Measurements from ENCODE around the gene FASTK.
A peak's percentile ranks its signal among the peaks of the same experiment; 100 is the strongest.
"Not testable (repeated sequence)": the region's sequence is repeated elsewhere in the genome, so short reads cannot be mapped to it uniquely, and the experiment has no call there.

The FASTK gene

DNA sequence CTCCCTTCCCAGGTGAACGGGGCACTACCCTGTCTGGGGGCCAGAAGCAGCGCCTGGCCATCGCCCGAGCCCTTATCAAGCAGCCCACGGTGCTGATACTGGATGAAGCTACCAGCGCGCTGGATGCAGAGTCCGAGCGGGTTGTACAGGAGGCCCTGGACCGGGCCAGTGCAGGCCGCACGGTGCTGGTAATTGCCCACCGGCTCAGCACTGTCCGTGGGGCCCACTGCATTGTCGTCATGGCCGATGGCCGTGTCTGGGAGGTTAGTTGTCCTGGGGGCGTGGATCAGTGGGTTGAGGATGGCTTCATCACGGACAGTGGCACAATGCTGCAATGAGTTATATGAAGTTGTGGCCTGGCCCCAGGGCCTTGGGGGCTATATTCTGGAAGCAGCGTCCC, 36.6 kb downstream of the FASTK start:
- DNase-seq = no peak

DNA sequence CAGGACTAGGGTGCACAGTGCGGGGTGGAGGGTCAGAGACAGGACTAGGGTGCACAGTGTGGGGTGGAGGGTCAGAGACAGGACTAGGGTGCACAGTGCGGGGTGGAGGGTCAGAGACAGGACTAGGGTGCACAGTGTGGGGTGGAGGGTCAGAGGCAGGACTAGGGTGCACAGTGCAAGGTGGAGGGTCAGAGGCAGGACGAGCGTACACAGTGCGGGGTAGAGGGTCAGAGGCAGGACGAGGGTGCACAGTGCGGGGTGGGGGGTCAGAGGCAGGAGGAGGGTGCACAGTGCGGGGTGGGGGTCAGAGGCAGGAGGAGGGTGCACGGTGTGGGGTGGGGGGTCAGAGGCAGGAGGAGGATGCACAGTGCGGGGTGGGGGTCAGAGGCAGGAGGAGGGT, 37.2 kb downstream of the FASTK start:
- not testable (repeated sequence) for DNase-seq

DNA sequence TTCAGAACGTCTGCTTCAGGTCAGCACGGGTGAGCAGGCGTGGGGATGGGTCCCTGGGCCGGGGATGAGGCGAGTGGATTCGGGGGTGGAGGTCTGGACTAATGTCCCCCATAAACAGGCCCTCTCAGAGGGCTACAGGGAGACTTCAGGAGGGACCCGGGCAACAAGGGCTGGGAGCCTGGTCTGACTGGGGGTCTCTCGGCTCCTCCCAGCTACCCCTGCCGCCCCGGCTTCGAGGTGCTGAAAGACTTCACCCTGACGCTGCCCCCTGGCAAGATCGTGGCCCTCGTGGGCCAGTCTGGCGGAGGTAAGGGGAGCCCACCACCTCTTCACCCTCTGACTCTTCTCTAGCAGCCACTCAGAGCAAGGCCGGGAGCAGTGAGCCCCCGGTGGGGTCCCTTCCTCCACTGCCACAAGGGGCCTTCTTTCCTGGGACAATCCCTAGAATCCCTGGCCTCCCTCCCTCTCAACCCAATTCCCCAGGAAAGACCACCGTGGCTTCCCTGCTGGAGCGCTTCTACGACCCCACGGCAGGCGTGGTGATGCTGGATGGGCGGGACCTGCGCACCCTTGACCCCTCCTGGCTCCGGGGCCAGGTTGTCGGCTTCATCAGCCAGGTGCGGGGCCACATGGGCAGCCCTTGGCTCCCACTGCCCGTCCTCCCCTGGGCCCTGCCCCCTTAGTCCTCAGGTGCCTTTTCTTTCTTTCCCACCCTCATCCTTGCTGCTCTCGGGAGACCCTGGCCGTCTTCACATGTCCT, 39.8 kb downstream of the FASTK start:
- no peak for DNase-seq

DNA sequence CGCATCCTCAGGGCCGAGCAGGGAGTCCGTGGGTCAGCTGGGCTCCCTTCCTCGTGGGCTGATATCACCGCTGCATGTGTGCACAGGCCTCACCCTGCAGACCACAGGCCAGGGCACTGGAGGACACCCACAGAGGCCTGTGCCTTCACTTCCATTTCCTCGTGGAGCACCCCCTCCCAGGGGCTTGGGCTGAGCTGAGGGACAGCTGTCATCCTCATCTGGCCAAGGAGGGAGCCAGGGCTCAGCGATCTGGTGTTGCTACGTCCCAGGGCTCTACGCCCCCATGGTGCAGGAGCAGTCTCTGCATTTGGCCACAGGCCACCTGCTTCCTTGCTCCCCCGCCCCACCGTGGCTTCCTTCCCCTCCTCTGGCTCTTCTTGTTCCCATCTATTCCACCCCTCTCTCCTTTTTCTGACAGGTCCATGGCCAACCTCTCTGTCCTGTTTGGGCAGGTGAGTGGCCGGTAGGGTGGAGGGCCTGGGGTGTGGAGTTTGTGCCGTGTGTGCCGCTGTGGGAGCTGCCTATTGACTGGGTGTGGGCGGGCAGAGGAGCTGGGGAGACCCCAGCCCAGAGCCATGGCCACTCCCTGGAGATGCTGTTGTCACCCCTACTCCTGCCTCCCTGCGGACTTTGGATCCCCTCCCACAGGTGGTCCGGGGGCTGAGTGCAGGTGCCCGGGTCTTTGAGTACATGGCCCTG, 40.6 kb downstream of the FASTK start:
- DNase-seq = no peak

DNA sequence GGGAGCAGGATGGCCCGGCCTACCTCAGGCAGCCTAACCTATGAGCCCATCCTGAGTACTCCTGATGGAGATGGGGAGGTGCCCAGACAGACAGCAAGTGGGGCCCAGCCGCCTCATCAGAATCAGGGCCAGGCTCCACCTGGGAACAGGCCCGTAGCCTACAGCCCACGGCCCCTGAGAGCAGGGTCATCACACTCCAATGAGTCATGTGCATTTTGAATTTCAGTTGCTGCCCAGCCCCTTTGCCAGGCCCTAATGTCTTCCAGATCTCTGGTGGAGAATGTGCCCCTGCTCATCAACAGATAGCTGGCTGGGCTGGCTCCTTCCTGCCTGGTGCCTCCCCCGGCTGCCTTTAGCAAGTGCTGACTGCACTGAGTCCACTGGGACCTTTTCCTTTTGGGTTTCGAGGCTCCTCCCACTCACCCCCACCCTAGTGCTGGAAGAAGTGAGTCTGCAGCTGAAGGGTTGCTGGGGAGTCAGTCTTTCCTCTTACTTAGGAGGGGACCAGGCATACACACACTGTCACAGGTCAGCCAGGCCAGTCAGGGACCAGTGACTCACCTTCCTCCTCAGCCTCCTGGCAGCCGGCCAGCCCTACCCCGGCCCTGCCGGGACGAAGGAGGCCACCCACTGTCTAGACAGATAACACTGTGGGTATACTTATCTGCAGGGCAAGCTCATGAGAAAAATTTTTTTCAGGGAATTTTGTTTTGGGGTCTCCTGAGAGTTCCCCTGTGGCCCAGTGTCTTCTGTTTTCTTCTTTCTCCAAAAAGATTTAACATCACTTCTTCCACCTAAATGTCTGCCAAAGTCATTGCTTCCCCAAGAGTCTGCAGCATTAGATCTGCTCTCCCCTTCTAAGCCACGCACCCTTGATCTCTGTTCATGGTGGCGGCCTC, 41.4 kb downstream of the FASTK start:
- no peak for DNase-seq

DNA sequence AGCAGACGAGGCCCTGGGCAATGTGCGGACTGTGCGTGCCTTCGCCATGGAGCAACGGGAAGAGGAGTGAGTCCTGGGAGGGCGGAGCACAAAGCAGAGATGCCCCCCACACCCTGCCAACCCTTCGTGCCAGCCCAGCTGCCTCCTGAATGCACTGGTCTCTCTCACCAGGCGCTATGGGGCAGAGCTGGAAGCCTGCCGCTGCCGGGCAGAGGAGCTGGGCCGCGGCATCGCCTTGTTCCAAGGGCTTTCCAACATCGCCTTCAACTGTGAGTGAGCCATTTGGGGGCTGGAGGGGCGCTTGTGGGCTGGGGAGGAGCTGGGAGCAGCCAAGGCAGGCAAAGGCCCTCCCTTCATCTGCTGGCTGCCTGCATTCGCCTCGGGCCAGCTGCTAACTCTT, 44.7 kb downstream of the FASTK start:
- DNase-seq = no peak

DNA sequence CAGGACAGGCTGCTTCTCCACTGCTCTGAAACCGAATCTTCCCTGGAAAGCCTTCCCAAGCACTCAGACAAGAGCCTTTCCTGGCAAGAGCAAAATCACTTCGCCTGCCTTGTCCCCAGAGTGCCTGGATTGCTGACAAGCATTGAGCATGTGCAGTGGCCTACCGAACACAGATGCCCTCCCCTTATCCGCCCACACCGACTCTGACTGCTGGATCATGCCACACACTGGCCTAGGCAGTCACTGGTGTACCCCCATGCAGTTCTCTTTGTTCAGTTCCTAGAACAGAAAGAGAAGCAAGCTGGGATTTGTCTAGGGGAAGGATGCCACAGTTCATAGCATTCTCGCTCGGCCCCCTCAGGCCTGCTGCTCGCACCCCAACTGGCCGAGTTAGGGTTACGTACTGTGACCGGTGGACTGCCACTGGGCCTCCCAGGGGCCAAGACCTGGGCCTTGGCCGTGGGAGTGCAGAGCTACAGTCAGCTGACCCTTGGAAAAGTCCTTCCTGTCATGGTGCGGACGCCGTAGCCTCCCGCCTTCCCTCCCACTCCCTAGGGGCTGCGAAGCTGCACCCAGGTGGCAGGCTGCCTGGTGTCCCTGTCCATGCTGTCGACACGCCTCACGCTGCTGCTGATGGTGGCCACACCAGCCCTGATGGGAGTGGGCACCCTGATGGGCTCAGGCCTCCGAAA, 45.4 kb downstream of the FASTK start:
- DNase-seq = no peak

DNA sequence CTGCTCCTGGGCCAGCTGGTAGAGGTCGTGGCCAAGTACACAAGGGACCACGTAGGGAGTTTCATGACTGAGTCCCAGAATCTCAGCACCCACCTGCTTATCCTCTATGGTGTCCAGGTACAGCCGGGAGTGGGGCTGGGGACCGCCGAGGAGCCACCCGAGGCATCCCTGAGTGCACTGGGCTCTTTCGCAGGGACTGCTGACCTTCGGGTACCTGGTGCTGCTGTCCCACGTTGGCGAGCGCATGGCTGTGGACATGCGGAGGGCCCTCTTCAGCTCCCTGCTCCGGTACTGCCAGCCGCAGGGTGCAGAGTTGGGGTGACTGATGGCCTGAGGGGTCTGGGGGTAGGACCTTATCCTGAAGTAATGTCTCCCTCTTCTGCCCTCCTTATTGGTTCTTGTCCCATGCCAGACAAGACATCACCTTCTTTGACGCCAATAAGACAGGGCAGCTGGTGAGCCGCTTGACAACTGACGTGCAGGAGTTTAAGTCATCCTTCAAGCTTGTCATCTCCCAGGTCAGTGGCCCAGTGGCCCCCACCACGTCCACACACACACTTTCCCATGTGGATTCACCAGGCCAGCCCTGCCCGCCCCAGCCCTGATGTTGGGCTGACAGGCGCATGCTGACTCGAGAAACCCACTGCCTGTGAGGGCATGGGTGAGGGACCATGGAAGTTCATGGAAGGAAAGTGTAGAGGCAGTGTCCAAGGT, 46.1 kb downstream of the FASTK start:
- DNase-seq = no peak

DNA sequence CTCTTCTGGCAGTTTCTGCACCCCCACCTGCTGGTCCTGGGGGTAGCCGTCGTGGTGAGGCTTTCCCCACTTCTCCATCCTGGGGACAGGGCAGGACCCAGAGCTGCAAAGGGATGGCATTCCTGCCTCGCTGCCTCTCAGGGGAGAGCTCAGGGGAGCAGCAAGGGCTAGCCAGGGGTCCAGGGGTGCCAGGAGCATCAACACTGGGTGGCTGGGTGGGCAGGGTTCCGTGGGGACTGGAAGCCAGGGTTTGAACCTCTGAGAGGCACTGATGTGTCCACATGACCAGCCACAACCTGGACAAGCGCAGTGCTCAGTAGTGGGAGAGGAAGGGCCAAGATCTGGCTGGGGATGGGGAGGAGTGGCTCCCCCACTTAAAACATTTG, 46.8 kb downstream of the FASTK start:
- DNase-seq = no peak

DNA sequence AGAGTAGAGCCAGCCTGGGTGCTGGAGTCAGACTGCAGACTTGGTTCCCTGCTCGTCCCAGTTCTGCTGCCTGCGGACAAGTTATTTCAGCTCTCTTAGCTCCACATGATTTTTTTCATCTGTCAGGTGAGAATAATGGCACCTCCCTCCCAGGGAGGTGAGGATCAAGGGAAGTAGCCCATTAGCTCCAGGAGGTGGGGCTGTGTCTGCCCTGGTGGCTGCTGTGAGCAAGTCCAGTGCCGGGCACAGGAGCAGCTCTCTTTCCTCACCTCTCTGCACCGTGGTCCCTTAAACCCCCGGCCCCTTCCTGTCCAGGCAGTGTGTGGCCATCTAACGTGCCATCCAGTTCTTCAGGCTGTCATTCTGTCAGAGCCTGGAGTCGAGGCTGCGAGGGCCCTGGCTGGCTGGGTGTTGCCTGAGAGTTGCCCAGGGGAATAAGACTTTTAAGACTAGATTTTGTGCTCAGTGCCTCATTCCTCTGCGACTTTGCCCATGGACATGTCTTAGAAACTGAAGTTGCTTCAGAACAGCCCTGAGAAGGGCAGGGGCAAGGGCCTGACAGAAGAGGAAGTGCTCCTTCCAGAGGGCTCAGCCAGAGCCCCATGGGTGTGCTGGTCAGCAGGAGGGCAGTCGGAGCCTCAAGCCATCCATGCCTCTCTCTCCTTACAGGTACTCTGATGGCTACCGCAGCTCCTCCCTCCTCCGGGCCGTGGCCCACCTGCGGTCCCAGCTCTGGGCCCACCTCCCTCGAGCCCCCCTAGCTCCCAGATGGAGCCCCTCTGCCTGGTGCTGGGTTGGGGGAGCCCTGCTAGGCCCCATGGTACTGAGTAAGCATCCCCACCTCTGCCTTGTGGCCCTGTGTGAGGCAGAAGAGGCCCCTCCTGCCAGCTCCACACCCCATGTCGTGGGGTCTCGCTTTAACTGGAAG, 47.4 kb downstream of the FASTK start:
- DNase-seq = no peak

DNA sequence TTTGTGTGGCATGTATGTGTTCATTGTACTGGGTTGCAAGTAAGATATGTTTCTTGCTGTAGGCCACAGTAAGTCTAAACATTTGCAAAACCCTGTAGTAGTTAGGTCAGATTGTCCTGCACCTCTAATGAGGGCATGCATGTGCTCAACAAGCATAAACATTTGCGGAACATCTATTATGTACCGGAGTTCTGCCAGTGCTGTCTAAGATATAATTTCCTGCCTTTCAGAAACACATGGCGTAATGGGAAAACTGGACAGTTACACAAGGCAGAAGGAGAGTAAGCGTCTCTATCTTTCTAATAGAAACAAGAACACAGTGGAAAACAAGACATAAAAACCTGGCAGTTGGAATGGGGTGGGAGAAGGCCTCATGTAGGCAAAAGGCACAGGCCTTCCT, 49.6 kb downstream of the FASTK start:
- DNase-seq = no peak

DNA sequence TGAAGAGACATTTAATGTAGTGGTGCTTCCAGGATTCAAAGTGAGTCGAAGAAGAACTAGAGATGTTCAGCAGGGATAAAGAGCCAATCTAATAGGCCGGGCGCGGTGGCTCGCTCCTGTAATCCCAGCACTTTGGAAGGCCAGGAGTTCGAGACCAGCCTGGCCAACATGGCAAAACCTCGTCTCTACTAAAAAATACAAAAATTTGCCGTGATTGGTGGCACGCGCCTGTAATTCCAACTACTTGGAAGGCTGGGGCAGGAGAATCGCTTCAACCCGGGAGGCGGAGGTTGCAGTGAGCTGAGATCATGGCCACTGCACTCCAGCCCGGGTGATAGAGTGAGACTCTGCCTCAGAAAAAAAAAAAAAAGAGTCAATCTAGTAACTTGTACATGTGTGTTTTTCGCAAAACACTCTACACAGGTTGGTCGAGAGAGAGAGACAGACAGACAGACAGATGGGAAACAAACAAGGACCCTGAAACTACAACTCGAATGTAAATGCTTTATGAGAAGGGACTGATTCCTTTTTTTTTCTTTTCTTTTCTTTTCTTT, 51.6 kb downstream of the FASTK start:
- no peak for DNase-seq

DNA sequence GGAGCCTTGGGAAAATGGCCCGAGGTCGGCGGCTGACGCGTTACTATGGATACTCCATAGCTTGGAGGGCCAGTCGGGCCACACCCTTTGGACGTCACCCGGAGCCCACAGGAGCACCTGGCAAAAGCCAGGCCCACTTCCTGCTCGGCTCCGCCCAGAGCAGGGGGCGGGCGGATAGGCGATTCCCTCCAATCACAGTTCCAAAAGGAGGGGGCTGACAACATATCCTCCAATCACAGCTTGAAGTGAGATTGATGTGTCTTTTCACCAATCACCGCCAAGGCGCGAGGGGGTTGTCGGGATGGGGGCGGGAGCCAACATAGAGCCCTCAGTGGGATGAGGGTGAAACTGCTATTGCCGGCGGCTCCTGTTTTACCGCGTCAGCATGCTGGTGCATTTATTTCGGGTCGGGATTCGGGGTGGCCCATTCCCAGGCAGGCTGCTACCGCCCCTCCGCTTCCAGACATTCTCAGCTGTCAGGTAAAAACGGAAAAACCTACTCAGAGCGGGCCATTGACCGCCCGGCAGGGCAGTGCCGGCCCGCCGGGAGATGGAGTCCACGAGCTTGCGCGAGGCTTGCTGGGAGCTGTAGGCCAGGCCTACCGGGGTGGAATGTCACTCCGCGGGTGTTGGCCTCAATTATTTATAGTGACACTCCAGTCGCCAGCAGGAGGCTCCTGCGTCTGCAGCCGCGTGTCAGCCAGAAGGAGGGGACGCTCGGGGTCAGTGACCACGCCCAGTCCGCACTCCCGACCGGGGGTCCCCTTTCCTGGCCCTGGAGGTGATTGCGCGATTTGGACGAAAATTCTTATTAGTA, 52.3 kb downstream of the FASTK start, which contains the start of gene ABCB8:
Gene ABCB8, plus strand, starts transcription at position 320 of the 817 bp plus-strand sequence. Its CDS starts 66 bp downstream, at position 386.
- DNase-seq = peak; percentile 96

DNA sequence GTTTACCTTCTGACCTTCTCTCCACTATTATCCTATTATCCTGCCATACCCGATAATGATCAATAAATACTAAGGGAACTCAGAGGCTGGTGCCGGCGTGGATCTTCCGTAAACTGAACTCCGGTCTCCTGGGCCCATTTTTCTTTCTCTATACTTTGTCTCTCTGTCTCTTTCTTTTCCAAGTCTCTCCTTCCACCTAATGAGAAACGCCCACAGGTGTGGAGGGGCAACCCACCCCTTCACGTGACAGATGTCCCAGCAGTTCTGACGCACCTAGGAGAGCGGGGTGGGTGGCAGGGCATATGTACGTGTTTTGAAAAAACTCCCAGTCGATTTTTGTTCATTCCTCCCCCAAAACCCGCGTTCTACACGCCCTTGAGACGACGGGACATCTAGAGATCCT, 52.9 kb downstream of the FASTK start:
- not testable (repeated sequence) for DNase-seq

DNA sequence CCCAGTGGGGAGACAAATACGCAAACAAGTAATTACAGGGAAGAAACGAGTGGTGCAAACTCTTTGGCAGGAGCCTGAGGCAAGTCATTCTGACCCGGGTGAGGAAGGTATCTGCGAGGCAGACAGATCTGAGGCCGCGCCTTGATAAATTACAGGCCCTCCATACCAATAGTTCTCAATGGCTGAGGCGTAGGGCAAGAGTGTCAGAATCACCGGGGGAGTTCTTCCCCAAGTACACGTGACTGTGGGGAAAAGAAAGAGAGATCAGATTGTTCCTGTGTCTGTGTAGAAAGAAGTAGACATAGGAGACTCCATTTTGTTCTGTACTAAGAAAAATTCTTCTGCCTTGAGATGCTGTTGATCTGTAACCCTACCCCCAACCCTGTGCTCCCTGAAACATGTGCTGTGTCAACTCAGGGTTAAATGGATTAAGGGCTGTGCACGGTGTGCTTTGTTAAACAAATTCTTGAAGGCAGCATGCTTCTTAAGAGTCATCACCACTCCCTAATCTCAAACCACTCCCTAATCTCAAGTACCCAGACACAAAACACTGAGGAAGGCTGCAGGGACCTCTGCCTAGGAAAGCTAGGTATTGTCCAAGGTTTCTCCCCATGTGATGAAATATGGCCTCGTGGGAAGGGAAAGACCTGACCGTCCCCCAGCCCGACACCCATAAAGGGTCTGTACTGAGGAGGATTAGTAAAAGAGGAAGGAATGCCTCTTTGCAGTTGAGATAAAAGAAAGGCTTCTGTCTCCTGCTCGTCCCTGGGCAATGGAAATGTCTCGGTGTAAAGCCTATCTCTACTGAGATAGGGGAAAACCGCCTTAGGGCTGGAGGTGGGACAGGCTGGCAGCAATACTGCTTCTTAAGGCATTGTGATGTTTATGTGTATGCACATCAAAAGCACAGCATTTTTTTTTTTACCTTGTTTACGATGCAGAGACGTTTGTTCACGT, 53.6 kb downstream of the FASTK start:
- not testable (repeated sequence) for DNase-seq

Measured in NCI-H2171 (cell line).